ENCODE data around the gene ASB1.

GRCh38 chr2:238441262-238442114 lies 14.8 kb downstream of the ASB1 start:
- TF ChIP-seq ZNF70 (CRISPR knock-in tag; IDR thresholded peaks at IDR 0.05) (no peak), ISL1 (CRISPR knock-in tag; IDR thresholded peaks at IDR 0.05) (no peak), OSR1 (CRISPR knock-in tag; IDR thresholded peaks at IDR 0.05) (no peak), ZFP3 (CRISPR knock-in tag; IDR thresholded peaks at IDR 0.05) (no peak), GLIS3 (CRISPR knock-in tag; IDR thresholded peaks at IDR 0.05) (no peak), SNAI2 (CRISPR knock-in tag; IDR thresholded peaks at IDR 0.05) (no peak), ESRRG (CRISPR knock-in tag; IDR thresholded peaks at IDR 0.05) (no peak), ZFP30 (CRISPR knock-in tag; IDR thresholded peaks at IDR 0.05) (no peak), CREB5 (CRISPR knock-in tag; IDR thresholded peaks at IDR 0.05; ENCODE audit: low read depth) (no peak), PATZ1 (CRISPR knock-in tag; IDR thresholded peaks at IDR 0.05; ENCODE audit: borderline replicate concordance) (no peak), TOX (CRISPR knock-in tag; IDR thresholded peaks at IDR 0.05; ENCODE audit: borderline replicate concordance) (no peak), ZC3H10 (CRISPR knock-in tag; IDR thresholded peaks at IDR 0.05) (no peak), RARB (CRISPR knock-in tag; IDR thresholded peaks at IDR 0.05) (no peak)
